Smooth muscle cell (in vitro differentiated cells): ENCODE measurements around the gene TRIM54. TPM values are rescaled to one million over a fixed set of nuclear protein-coding genes. Genes with fewer than 3 reads are reported as not detected.

Experiments
- DNase-seq: peaks from one replicate; lab custom pipeline; 2025; ENCODE audit not compliant: unreplicated experiment; lab: John Stamatoyannopoulos, UW
- H2AFZ ChIP-seq: fragments of 200-600 bp; sonication (generic); 2 replicates; pipeline ENCODE4 v1.6.0; 2016; ENCODE audit warnings: antibody characterized with exemption, low read depth, mild to moderate bottlenecking
- H3F3A ChIP-seq: fragments of 200-600 bp; sonication (generic); 2 replicates; pipeline ENCODE4 v1.6.0; 2017; ENCODE audit warnings: antibody characterized with exemption, low read depth
- H3K27ac ChIP-seq: fragments of 200-600 bp; sonication (generic); 2 replicates; pipeline ENCODE4 v1.5.1; 2016; ENCODE audit warnings: low read depth, mild to moderate bottlenecking
- H3K27me3 ChIP-seq: fragments of 200-600 bp; sonication (generic); 2 replicates; pipeline ENCODE4 v1.6.1; 2016; ENCODE audit warnings: low read depth, mild to moderate bottlenecking
- H3K36me3 ChIP-seq: fragments of 200-600 bp; sonication (generic); 2 replicates; pipeline ENCODE4 v1.5.1; 2016; ENCODE audit warnings: low read depth
- H3K4me1 ChIP-seq: fragments of 200-600 bp; sonication (generic); 2 replicates; pipeline ENCODE4 v1.5.1; 2016; ENCODE audit warnings: low read depth
- H3K4me2 ChIP-seq: fragments of 200-600 bp; sonication (generic); 2 replicates; pipeline ENCODE4 v1.6.0; 2016; ENCODE audit warnings: mild to moderate bottlenecking
- H3K4me3 ChIP-seq: fragments of 200-600 bp; sonication (generic); 2 replicates; pipeline ENCODE4 v1.5.1; 2016; ENCODE audit warnings: mild to moderate bottlenecking
- H3K79me2 ChIP-seq: fragments of 200-600 bp; sonication (generic); 2 replicates; pipeline ENCODE4 v1.6.0; 2016; ENCODE audit warnings: low read depth, mild to moderate bottlenecking
- H3K9ac ChIP-seq: fragments of 200-600 bp; sonication (generic); 2 replicates; pipeline ENCODE4 v1.6.0; 2016; ENCODE audit warnings: low read depth
- H3K9me3 ChIP-seq: fragments of 200-600 bp; sonication (generic); replicated peaks from 2 replicates; pipeline ENCODE4 v1.5.1; 2016; ENCODE audit warnings: low read depth
- H4K20me1 ChIP-seq: fragments of 200-600 bp; sonication (generic); 2 replicates; pipeline ENCODE4 v1.6.0; 2016; ENCODE audit warnings: low read depth
- CTCF ChIP-seq: fragments of 200-600 bp; sonication (generic); IDR thresholded peaks from 2 replicates; pipeline ENCODE4 v1.5.1; 2017; ENCODE audit warnings: borderline replicate concordance, mild to moderate bottlenecking, antibody characterized with exemption; ENCODE audit not compliant: insufficient read depth, poor library complexity, severe bottlenecking
- WGBS: methylation state at CpG from one replicate; pipeline ENCODE4 v1.1.7; 2016; ENCODE audit warnings: low lambda C conversion rate; 5-methylcytosine and 5-hydroxymethylcytosine counted together
- polyA plus RNA-seq: library from polyadenylated mRNA; unstranded; fragments of >200 nt; fragmentation: Nextera tagmentation; extraction: Ambion mirVana; gene quantifications from 2 replicates; pipeline ENCODE4 v1.2.1, GENCODE V29; 2016
- total RNA-seq: library from RNA; depleted of rRNA; stranded (reverse); fragments of >200 nt; gene quantifications from 2 replicates; pipeline ENCODE4 v1.2.3, GENCODE V29; 2014

TRIM54 gene
- total and polyA plus RNA-seq, 2 experiments from 2014 or later, result 0.22 TPM; not detected in 1

GRCh38 chr2:27307545-27308358 lies 25.5 kb downstream of the TRIM54 start:
- Histone ChIP-seq H2AFZ (no peak overlapping the region), H3K9ac (no peak overlapping the region), H3K27ac (no peak overlapping the region), H3K4me1 (peaks cover 6% of the 10 kb centered on the region), H3K9me3 (no peaks in the 10 kb centered on the region), H3K79me2 (no peaks in the 10 kb centered on the region), H4K20me1 (peaks cover 28% of the 10 kb centered on the region), H3K4me3 (peak overlapping the region; percentile 2), H3K27me3 (peaks cover 48% of the 10 kb centered on the region), H3K36me3 (no peaks in the 10 kb centered on the region), H3F3A (no peaks in the 10 kb centered on the region), H3K4me2 (peak overlapping the region; percentile 67)
- no peak for TF ChIP-seq CTCF
- DNase-seq, result no peak
- 9% methylated on average over 64 of the region's 75 CpGs for WGBS

GRCh38 chr2:27308359-27308881 lies 26.2 kb downstream of the TRIM54 start, which contains the start of gene UCN:
UCN (minus strand) TSS chr2:27308445; CDS start chr2:27307895, 550 bp downstream.
- Histone ChIP-seq H3K9ac (no peak within 1 kb of the TSS), H3K36me3 (no peaks in the 10 kb centered on the region), H3K4me2 (peak within 1 kb of the TSS; percentile 67), H3K4me3 (peak within 1 kb of the TSS; percentile 2), H3K9me3 (no peaks in the 10 kb centered on the region), H4K20me1 (peaks cover 33% of the 10 kb centered on the region), H3K27ac (no peak within 1 kb of the TSS), H3K79me2 (no peaks in the 10 kb centered on the region), H3F3A (no peaks in the 10 kb centered on the region), H3K27me3 (peaks cover 48% of the 10 kb centered on the region), H3K4me1 (peaks cover 6% of the 10 kb centered on the region), H2AFZ (no peak within 1 kb of the TSS)
- 21% methylated on average over 25 of the region's 25 CpGs for WGBS
- no peak for TF ChIP-seq CTCF
- DNase-seq, result peak; percentile 31

GRCh38 chr2:27309651-27310050 lies 27.4 kb downstream of the TRIM54 start:
- H2AFZ ChIP-seq, result no peak overlapping the region
- no peak overlapping the region for H3K4me2 ChIP-seq
- no peak overlapping the region for H3K4me3 ChIP-seq
- peaks cover 6% of the 10 kb centered on the region for H3K4me1 ChIP-seq
- H3K27ac ChIP-seq, result no peak overlapping the region
- no peaks in the 10 kb centered on the region for H3K9me3 ChIP-seq
- 97% methylated on average over 6 of the region's 6 CpGs for WGBS
- no peak overlapping the region for H3K9ac ChIP-seq
- H4K20me1 ChIP-seq, result peaks cover 41% of the 10 kb centered on the region
- H3K27me3 ChIP-seq, result peaks cover 44% of the 10 kb centered on the region
- no peaks in the 10 kb centered on the region for H3F3A ChIP-seq
- no peak for DNase-seq
- no peaks in the 10 kb centered on the region for H3K79me2 ChIP-seq
- TF ChIP-seq CTCF, result no peak
- no peaks in the 10 kb centered on the region for H3K36me3 ChIP-seq

- no peak overlapping the region for H3K27ac ChIP-seq
- 96% methylated on average over 3 of the region's 3 CpGs for WGBS
- peaks cover 19% of the 10 kb centered on the region for H3K27me3 ChIP-seq
- H2AFZ ChIP-seq, result no peak overlapping the region
- H3K4me2 ChIP-seq, result no peak overlapping the region
- H3K9ac ChIP-seq, result no peak overlapping the region
- peaks cover 38% of the 10 kb centered on the region for H4K20me1 ChIP-seq
- no peaks in the 10 kb centered on the region for H3K9me3 ChIP-seq
- H3K36me3 ChIP-seq, result no peaks in the 10 kb centered on the region
- DNase-seq, result no peak
- H3K4me1 ChIP-seq, result peaks cover 3% of the 10 kb centered on the region
- H3K4me3 ChIP-seq, result no peak overlapping the region
- H3K79me2 ChIP-seq, result no peaks in the 10 kb centered on the region
- no peak for TF ChIP-seq CTCF
- no peaks in the 10 kb centered on the region for H3F3A ChIP-seq
Observed at GRCh38 chr2:27312152-27312551, 29.9 kb downstream of the TRIM54 start.
